ENCODE data around the gene NCOA3. TPM values are rescaled to one million over a fixed set of nuclear protein-coding genes. Genes with fewer than 3 reads are reported as not detected.

NCOA3 gene
- total RNA-seq, 4 donors from 2014 or later, result 41.6 to 74.7 (median 55.8) TPM

DNA sequence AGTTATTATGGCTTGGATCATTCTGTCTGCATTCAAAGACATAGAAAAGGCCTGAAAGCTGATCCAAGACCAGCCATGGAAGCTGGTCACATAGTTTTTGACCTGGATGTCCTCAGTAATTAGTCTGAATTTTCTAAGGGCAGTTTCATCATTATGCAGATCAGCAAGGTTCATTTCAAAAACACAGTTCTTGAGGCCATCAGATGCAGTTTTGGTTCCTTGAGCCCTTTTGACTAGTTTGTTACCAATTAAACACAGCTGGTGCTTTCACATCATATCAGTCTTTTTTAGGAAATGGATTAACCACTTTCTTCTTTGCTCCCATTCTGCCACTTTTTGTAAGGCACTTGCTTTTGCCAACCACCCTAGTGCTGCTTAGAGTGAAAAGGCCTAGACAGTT, 129.4 kb downstream of the NCOA3 start:
- no peak for TF ChIP-seq CTCF (IDR thresholded peaks at IDR 0.05; ENCODE audit: low read depth)

DNA sequence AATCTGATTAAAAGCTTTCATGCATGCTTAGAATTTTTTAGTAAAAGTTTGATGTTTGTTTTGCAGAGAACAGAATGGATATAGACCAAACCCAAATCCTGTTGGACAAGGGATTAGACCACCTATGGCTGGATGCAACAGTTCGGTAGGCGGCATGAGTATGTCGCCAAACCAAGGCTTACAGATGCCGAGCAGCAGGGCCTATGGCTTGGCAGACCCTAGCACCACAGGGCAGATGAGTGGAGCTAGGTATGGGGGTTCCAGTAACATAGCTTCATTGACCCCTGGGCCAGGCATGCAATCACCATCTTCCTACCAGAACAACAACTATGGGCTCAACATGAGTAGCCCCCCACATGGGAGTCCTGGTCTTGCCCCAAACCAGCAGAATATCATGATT, 133.6 kb downstream of the NCOA3 start:
- no peak for TF ChIP-seq CTCF (IDR thresholded peaks at IDR 0.05; ENCODE audit: low read depth)

- no peak for TF ChIP-seq CTCF (IDR thresholded peaks at IDR 0.05; ENCODE audit: low read depth)
Observed at GRCh38 chr20:47638851-47639250, 137.2 kb downstream of the NCOA3 start.

GRCh38 chr20:47642118-47642517, 140.4 kb downstream of the NCOA3 start:
- no peak for TF ChIP-seq CTCF (IDR thresholded peaks at IDR 0.05; ENCODE audit: low read depth)

GRCh38 chr20:47642624-47643023, 140.9 kb downstream of the NCOA3 start:
- TF ChIP-seq CTCF (IDR thresholded peaks at IDR 0.05; ENCODE audit: low read depth), result no peak

DNA sequence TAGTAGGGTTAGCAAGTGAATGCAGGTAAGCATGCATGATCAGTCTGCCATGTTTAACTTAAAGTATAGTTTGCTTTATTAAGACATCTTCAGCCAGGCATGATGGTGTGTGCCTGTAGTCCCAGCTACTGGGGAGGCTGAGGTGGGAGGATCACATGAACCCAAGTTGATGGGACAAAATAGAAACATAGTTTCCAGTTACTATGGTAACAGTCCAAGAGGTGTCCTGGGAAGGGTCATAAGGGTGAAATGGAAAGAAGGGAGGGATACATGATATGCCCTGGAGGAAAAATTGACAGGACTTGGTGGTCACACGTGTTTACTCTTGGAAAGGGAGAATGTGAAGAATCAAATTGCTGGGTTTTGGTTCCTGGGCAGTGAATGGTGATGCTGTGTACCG, 143.9 kb downstream of the NCOA3 start:
- TF ChIP-seq CTCF (IDR thresholded peaks at IDR 0.05; ENCODE audit: low read depth), result no peak

DNA sequence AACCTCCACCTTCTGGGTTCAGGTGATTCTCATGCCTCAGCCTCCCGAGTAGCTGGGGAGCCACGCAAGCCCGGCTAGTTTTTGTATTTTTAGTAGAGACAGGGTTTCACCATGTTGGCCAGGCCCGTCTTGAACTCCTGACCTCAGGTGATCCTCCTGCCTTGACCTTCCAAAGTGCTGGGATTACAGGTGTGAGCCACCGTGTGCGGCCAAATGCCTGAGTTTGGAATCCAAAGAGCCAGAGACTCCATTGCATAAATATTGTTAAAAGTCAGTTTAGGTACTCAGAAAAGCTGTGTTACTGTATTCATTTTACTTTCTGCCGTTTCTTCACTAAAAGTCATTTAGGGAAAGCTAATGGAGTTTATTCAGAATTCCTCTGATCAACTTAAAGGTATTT, 146.3 kb downstream of the NCOA3 start:
- no peak for TF ChIP-seq CTCF (IDR thresholded peaks at IDR 0.05; ENCODE audit: low read depth)
